Hematopoietic multipotent progenitor cell treated with erythropoietin and hydrocortisone succinate and interleukin-3 and kit ligand, for 4 days (in vitro differentiated cells): ENCODE measurements around the gene PADI2.
A peak's percentile ranks its signal among the peaks of the same experiment; 100 is the strongest.

Experiments
- DNase-seq: peaks from one replicate; pipeline ENCODE4 v3.0.0-alpha.2; 2015

The PADI2 gene

DNA sequence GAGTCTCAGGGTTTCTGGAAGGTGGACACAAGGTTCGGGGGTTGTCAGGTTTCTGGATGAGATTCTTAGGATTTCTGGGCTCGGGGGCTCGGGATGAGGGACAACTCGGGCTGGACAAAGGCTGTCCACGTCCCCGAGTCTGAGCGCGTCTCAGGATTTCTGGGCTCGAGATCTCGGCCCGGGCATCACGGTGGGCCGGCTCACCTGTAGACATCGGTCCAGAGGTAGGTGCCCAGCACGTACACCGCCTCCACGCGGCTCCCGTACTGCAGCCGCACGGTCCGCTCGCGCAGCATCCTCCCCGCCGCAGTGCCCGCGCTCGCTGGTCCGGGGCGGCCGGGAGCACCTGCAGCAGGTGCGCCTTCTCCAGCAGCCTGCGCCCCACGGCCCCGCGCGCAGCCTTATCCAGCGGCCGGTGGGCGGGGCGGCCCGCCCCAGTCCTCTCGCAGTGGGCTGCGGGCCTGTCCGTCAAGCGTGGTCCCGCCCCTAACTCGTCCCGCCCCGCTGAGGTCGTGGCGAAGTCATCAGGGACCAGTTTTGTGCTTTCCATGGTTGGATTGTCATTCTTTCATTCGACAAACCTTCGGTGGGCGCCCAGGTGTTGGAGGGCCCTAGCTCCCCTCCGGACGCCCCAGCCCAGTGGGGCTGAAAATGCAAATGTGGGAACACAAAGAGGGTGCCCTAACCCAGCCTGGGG is at the start of gene PADI2:
TSS of gene PADI2 (minus strand) at position 376 of the 697 bp plus-strand sequence. CDS start at position 296, 80 bp downstream.
- DNase-seq = peak; percentile 85

DNA sequence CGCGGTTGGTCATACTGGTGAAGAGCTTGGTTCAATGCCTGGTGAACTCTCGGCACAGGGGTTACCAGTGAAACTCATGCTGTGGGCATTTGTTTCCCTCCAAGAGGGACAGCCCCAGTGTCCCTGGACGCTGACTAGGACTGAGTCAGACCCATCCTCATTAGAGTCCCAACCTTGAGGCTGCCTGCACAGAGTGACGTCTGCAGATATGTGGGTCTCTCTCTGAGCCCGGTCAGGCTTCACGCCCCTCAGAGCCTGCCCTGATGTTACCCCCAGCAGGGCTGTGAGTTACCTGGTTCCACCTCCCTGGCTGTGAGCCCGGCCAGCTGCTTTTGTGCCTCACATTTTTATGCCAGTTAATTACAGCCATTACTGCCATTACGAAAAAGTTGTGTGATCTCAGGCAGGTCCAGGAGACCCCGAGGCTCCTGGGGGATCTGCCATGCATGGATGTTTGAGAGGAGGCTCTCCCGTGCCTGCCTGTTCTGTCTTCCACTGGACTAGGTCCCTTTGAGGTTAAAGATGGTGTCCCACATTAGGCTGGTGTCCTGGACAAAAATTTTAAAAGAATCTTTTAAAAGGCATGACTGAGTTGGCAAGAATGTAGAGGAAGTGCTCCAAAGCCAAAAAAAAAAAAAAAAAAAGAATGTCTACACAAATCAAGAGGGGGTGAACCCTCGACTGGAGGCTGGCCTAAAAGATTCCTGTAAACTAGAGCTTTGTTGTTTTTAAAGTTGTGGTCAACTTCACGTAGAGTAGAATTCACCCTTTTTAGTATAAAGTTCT is 49.0 kb upstream of the PADI2 start:
- no peak for DNase-seq

DNA sequence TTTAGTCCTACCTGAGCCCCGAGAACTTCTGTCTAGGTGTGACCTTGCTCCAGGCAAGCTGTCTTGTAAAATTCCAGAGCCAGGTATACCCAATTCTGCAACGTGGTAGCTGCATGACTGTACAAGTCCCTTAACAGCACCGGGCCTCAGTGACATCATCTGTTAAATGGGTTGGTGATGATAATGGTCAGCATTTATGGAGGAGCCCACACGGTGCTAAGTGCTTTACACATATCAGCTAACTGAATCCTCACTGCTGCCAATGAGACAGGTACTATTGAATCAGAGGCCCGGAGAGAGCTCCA is 48.5 kb upstream of the PADI2 start:
- no peak for DNase-seq

DNA sequence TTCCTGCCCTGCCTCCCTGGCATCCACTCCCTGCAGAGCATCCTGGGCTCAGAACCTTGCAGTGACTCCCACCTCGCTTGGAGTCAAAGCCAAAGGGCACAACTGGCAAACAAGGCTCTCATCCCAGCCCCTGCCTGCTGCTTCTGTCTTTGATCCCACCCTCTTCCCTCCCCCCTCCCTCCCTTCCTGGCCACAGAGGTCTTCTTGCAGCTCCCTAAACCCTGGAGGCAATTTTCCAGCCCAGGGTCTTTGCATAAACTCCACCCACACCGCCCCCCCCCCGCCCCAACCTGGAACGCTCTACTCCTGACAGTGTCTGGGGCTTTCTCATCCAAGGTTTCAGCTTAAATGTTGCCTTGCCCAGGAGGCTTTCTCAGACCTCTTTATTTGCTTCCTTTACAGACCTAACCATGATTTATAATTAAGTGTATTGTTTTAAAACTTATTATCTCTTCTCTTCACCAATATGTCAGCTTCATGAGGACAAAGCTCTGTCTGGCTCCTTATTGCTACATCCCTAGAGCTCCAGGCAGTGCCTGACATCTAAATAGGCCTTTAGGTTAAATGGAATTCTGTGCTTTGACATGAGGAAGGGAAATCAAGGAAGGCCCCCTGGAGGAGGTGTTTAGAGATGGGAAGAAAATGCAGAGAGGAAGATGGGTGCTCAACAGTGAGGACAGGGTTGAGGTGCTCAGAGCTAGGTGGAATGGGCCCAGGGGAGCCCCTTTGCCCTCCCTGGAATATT is 48.0 kb upstream of the PADI2 start:
- DNase-seq = no peak

DNA sequence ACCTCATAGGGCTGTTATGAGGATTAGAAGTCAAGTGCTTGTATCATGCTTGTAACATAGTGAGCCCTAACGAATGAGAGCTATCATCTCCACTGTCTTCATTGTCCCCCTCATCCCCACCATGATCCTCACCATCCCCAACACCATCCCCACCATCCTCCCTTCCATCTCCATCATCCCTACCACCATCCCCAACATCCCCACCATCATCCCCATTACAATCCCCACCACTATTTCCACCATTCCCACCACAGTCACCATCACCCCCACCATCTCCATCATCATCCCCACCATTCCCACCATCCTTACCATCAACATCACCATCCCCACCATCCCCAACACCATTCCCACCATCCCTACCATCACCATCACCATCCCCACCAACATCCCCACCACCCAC is 46.6 kb upstream of the PADI2 start:
- DNase-seq = no peak

DNA sequence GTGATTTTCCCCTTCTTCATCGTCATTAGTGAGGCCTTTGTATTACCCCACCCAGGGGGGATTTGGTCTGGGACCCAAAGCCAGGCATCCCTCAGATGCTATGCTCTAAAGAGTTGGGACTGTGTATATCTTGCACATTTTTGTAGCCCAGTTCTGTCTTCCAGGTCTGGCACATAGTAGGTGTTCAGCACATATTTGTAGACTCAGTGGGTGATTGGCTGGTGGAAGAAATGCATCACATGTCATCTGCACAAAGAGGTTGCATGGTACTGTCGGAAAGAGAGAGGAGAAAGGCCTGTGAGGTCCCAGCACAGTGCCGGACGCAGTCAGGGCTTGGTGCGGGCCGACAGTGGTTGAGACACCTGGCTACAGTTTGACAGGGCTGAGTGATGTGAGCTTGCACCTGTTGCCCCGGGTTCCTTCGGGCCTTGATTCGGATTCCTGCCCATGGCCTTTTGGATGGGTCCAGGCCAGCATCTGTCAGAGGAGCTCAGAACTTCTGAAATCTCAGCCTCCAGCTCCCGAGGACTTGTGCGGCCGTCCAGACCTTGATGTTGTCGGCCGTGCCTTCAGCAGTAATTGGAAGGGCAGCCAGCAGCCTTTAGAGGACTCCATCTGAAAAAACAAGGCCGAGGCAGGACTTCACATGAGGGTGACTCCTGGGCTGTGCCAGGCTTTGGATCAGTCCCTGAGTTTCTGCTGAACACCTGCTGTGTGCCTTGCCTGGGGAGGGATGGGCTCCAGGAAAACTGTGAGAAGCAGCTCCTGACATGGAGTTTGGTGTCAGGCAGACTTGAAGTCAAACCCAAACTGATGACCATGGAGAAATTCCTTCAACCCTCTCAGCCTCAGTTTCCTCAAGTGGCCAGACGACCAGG is 44.8 kb upstream of the PADI2 start:
- DNase-seq = no peak

DNA sequence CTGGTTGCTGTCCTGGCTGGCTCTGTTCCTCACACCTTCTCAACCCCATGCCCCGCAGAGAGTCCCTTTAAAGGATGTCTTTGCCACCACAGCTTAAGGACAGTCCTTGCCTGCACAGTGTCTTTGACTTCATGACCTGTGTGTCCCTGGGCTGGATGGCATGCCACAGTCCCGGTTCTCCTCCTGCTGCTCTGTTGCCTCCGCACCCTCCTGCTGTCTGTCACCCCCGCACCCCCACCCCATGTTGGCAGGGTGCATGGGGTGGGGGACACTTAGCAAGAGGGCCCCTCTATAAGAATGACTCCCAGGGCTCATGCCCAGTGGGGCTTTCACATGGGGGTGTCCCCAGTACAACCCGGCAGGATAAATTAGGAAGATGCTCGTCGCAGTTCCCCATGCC is 44.1 kb upstream of the PADI2 start:
- no peak for DNase-seq

DNA sequence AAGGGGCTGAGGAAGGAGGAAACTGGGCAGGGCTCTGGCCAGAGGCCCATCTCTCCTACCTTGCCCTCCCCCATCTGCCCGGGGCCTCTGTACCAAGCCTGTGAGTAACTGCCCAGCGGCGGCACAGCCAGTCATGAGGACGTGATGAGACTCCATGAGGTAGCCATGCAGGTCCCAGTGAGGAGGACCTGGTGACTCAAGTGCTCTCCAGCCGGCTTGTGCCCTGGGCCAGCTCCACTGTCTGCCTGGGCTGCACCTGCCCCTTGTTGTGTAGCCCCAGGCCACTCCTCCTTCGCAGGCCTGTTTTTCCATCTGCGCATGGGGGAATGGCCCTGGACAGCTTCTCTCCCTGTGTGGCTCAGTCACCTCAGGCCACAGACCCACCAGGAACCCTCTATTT is 43.7 kb upstream of the PADI2 start:
- DNase-seq = no peak

DNA sequence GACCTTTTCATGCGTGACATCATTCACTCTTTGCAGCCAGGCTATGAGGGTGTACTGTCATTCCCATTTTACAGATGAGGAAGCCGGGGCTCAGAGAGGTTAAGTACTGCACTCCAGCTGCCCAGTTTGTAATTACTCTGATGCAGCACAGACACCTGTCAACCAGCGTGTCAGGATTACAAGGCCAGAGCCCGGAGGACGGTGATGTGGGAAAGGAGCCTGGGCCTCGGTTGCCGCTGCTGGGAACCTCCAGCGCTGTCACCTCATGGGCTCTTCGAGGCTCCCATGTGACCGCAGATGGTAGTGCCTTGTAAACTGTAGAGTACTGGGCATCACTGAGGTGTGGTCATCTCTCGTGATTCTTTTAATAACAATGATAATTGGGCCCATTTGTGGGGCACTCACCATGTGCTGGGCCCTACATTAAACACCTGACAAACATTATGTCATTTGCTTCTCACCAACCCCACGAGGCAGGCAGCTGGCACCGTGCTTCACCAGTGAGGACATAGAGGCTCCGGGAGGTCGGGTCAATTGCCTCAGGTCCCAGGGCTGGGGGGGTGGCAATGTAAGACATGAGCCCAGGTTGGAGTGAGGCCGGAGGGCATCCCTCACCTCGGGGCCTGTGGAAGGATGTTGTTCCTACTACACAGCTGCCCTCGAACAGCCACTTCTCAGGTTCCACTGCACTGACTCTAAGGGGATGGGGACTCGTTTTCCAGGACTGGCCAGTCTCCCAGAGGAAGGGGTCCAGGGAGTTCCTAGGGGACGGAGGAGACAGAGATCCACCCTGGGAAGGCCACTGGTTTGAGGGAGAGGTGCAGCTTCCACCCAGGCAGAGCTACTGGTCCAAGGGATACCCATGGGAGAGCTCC is 42.9 kb upstream of the PADI2 start:
- no peak for DNase-seq

DNA sequence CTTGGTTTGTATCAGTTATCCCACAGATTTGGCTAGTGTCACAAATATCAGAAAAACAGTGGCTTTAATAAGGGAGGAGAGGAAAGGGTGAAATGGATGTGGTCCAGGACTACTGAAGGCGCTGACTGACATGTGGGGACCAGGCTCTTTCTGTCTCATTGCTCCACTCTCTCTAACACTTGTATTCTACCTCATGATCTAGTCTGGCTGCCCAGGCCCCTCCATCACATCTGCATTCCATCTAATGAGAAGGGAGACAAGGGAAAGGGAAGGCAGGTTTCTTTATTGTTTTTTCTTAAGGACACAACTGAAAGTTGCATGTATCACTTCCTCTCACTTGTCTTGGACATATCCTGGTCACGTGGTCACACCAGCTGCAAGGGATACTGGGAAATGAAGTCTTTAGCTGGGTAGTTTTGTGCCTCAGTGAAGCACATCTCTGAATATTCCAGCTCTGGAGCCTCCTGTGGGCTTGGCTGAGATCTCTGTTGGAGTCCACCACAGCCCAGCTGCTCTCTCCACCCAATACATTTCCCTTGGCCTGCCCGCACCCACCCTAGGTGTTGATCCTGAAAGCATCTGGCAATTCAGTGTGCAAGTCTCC is 42.0 kb upstream of the PADI2 start:
- peak; percentile 50 for DNase-seq

DNA sequence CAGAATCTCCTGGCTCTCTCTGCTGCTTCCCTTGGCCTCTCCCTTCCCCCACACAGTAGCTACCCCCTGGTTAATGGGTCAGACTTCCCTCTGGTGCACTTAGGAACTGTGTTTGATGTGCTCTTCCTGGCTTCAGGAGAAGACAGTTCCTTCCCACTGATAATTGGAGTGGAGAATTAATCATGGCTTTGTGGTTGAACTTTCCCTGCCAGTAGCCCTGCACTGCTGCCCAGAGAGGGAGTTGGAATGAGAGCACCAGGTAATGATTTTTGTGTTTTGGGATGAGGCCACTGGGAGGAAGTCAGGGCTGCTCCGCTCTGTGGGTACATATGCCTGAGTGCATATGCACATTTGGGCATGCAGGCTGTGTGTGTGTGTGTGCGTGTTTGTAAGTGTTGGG is 39.7 kb upstream of the PADI2 start:
- DNase-seq = no peak

DNA sequence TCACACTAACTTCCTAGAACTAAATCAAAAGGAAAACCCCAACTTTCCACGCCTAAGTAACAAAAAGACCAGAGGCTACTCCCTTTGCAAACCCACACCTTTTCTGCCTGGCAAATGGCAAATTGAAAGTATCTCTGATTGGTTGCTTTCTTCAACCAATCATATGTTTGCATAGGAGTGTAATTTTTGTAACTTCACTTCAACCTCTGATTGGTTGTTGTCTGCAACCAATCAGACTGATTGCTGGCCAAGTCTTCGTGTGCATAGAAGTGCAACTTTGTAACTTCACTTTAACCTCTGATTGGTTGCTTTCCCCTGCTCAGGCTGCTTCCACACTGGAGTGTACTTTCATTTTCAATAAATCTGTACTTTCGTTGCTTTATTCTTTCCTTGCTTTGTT is 36.9 kb upstream of the PADI2 start:
- no peak for DNase-seq

DNA sequence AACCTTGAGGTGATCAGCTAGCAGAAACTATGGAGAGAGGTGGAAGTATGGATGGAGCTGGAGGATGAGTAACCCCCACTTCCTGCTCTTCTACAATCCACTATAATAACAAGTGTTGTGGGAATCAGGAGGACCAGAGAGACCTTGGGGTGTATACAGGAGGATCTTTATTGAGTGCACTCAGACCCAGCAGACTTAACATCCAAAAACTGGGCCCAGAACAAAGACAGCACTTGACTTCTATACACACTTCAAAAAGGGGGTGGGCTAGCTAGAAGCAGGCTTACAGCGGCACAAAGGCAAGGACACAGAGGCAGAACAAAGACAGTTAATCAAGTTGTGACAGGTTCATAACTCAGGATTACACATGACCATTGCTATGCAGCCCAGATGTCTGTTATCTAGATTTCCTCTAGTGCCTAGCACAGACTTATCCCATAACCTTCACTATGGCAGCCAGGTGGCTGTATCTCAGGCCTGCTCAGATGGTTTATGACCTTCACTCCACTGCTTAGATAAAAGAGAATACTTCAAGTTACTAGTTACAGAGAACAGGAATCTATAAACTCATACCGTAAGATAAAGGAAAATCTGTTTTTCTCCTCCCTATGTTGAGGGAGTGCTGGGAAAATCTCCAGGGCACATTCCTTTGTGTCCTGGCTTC is 36.1 kb upstream of the PADI2 start:
- no peak for DNase-seq

DNA sequence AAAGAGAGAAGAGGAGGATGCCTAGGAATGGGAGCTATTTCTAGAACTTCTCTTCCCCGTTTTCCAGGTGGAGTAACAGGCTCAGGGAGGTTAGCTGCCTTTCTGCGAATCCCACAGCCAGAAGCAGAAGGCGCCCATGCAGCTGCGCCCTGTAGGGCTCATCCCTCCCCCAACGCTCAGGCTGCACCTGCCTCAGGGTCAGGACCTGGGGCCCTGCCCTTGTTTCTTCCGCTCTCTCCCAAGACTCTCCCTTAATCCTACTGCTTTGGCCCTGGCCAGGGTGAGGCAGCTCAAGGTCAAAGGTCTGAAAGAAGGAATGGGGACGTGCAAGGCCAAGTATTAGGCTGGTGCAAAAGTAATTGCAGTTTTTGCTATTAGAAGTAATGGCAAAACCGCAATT is 30.5 kb upstream of the PADI2 start:
- DNase-seq = no peak

DNA sequence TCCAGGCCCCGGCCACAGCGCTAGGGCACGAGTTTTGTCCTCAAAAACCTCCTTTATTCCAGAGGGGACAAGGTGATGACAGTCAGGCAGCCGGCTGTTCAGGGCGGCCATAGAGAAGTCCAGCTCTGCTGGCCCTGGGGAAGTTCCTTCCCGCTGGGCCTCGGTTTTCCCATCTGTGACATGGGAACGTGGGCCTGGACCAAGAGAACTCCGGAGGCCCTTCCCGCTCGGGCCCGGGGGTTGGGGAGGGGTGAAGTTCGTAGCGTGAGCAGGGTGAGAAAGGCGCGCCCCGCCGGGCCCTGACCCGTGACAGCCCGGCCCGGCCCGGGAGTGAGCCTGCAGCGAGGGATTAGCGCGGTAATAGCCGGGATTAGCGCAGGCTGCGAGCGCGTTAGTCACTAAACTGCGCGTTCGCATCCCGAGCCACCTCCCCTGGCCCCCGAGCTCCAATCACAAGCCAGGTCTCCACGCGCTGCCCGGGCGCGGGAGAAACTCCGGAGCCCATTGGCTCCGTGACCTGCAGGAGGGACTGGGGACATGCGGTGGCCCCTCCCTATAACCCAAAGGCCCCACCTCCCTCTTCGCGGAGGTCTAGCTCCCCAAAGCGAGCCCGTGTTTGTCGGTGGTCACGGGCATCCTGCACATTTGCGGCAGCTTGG is 29.8 kb upstream of the PADI2 start:
- DNase-seq = peak; percentile 24

DNA sequence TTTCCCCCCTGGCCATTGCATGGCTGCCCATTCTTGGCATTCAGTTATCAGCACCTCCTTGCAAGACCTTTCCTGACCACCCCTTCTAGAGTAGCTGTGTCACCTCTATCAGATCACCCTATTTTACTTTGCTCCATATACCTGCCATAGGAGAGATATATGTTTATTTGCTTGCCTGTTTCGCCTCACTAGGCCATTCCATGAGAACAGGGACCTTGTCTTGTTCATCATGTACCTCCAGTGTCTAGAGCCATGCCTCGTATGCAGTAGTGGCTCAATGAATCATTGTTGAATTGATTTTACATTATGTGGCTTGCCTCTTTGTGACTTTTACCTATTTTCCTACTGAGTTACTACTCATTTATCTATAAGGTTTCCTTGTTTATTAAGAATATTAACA is 26.4 kb upstream of the PADI2 start:
- DNase-seq = no peak

DNA sequence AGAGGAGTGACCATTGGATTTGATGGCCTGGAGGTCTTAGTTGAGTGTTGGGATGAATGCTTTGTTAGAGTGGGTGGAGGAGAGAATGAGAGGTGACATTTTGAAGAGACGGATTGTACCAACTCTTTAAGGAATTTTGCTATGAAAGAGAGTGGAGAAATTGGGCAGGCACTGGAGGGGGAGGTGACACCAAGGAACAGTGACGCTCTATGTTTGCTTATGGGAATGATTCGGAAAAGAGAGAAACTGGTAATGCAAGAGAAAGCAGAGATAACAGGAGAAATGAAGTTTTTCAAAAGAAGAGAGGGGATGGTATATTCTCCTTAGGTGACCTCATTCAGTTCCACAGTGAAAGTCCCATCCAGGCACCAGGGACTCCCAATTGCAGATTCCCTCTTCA is 24.5 kb upstream of the PADI2 start:
- no peak for DNase-seq

DNA sequence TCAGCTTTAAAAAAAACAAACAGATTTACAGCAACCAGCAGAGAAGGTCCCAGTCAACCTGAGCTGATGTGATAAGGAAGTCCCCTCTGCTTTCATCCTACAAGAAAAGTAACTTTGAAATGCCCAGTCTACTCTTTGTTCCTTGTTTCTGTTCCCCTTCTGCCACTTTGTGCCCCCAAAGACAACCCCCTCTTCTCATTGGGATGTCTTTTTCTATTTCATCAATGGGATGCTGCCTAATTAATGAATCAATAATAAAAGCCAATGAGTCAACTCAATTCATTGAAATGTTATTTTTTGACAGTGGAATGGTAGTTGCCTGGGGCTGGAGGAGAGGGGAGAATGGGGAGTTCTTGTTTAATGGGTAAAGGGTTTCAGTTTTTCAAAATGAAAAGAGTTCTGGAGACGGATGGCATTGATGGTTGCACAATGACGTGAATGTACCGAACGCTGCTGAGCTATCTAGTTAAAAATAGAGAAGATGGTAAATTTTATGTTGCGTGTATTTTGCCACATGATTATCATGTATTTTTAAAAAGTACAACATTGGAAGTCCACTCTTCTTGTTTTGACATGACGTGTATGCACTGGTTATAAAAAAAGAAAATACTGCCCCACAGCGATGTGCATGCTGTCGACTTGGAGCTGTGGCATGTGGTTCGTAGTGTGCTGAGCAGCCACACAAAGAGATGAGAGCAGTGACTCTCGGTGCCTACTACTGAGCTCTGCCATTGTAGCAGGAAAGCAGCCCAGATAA is 22.4 kb upstream of the PADI2 start:
- no peak for DNase-seq

DNA sequence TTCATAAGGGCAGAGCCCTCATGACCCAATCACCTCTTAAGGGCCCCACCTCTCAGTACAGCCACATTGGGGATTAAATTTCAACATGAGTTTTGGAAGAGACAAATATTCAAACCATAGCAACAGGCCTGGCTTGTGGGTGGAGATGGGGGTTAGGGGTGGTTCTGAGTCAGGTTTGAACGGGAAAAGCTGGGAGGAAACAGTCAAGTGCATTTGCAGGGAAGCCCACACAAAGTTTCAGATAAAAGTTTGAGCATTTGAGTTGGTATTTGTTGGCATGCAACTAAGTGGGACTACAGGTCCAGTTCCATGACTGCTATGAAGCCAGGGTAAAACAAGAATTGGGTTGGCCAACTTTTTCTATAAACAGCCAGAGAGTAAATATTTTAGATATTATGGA is 21.0 kb upstream of the PADI2 start:
- DNase-seq = no peak

DNA sequence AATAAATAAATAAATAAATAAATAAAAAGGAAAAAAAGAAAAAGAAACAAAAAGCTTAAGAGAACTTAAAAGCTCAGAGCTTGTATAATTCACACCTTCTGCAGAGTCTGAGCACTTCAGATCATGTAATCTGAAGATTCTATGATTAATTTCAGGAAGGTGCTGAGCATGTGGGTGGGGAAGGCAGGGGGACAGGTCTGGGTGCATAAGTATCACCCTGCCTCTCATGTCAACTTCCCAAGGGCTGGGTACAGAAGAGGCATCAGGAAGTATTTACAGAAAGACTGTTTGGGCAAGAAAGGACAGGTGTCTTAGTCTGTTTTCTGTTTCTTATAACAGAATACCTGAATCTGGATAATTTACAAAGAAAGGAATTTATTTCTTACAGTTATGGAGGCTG is 20.4 kb upstream of the PADI2 start:
- DNase-seq = no peak
